Prostate gland (tissue), 2 donors: Measurements from ENCODE around the gene SEPTIN5. TPM values are rescaled to one million over a fixed set of nuclear protein-coding genes. Genes with fewer than 3 reads are reported as not detected.

Experiments
- DNase-seq: peaks from one replicate; pipeline ENCODE4 v3.0.0-alpha.2; 2019; ENCODE audit warnings: low spot score
- H3K27ac ChIP-seq, 2 donors: fragments of 200-600 bp; sonication (generic); 2 replicates each; pipeline ENCODE4 v1.5.1; 2017 to 2019
- H3K27me3 ChIP-seq: fragments of 200-600 bp; sonication (generic); replicated peaks from 2 replicates; pipeline ENCODE4 v1.5.1; 2019; ENCODE audit not compliant: insufficient read depth
- H3K36me3 ChIP-seq, 2 donors: fragments of 200-600 bp; sonication (generic); 1 replicate in 1 of 2; 2 replicates in 1 of 2; pipeline versions ENCODE4 v1.5.1 to v1.8.1; 2017 to 2019
- H3K4me1 ChIP-seq: fragments of 200-600 bp; sonication (generic); replicated peaks from 2 replicates; pipeline ENCODE4 v1.5.1; 2019
- H3K4me3 ChIP-seq, 2 donors: fragments of 200-600 bp; sonication (generic); 2 replicates each; pipeline ENCODE4 v1.5.1; 2017 to 2019
- H3K9me3 ChIP-seq: fragments of 200-600 bp; sonication (generic); 2 replicates; pipeline ENCODE4 v1.5.1; 2017
- CTCF ChIP-seq, 4 experiments: fragments of 200-600 bp in 2 of 4; fragments of 450-650 bp in 2 of 4; sonication (generic) in 2 of 4; IDR thresholded peaks; 1 replicate in 3 of 4; 2 replicates in 1 of 4; pipeline ENCODE4 v1.5.1; 2016 to 2019; ENCODE audit warnings: antibody characterized with exemption in 4 of 4, mild to moderate bottlenecking in 2 of 4, moderate library complexity in 2 of 4
- POLR2A ChIP-seq: fragments of 450-650 bp; IDR thresholded peaks from one replicate; pipeline ENCODE4 v1.6.1; 2016; ENCODE audit warnings: antibody characterized with exemption, mild to moderate bottlenecking
- POLR2AphosphoS5 ChIP-seq: sonication (generic); formaldehyde crosslinking; IDR thresholded peaks from one replicate; pipeline ENCODE4 v1.6.1; 2017; ENCODE audit warnings: antibody characterized with exemption
- WGBS: methylation state at CpG from one replicate; pipeline ENCODE4 v1.1.5; 2018; 5-methylcytosine and 5-hydroxymethylcytosine counted together
- intact Hi-C: fragments of 100-400 bp; cut with DNase I; formaldehyde crosslinking; loops from one replicate; pipeline ENCODE4 v1.14.2; 2022
- total RNA-seq, 2 donors: library from RNA; depleted of rRNA; stranded (reverse); fragments of >200 nt; gene quantifications; one replicate each; pipeline ENCODE4 v1.1.0, GENCODE V29; 2016

Gene SEPTIN5
- total RNA-seq, 2 donors from 2014 or later: 17.1 to 96.2 TPM

GRCh38 chr22:19763458-19764298 is 49.4 kb downstream of the SEPTIN5 start:
- no peaks in the 10 kb centered on the region for H3K27me3 ChIP-seq
- H3K4me1 ChIP-seq: no peaks in the 10 kb centered on the region
- WGBS: 83% methylated on average over 36 of the region's 39 CpGs

GRCh38 chr22:19764299-19764593 is 49.9 kb downstream of the SEPTIN5 start:
- H3K27me3 ChIP-seq: no peaks in the 10 kb centered on the region

More at GRCh38 chr22:19763458-19764298, 49.4 kb downstream of the SEPTIN5 start:
- no peak for DNase-seq
- TF ChIP-seq CTCF (IDR thresholded peaks at IDR 0.05) (no peak), POLR2AphosphoS5 (no peak), POLR2A (no peak)
- Histone ChIP-seq H3K9me3 (no peaks in the 10 kb centered on the region), H3K36me3 (no peaks in the 10 kb centered on the region), H3K4me3 (no peak overlapping the region), H3K27ac (no peak overlapping the region)
- intact Hi-C loops: no loop called here

GRCh38 chr22:19764636-19765476 is 50.6 kb downstream of the SEPTIN5 start:
- Histone ChIP-seq H3K36me3 (no peaks in the 10 kb centered on the region), H3K27me3 (no peaks in the 10 kb centered on the region), H3K4me1 (no peaks in the 10 kb centered on the region), H3K27ac (no peak overlapping the region), H3K4me3 (no peak overlapping the region), H3K9me3 (no peaks in the 10 kb centered on the region)
- no peak for DNase-seq
- intact Hi-C loops: no loop called here
- 76% methylated on average over 25 of the region's 25 CpGs for WGBS
- TF ChIP-seq CTCF (IDR thresholded peaks at IDR 0.05) (no peak), POLR2AphosphoS5 (no peak), POLR2A (no peak)

More at GRCh38 chr22:19764299-19764593, 49.9 kb downstream of the SEPTIN5 start:
- DNase-seq: no peak
- intact Hi-C loops: no loop called here
- TF ChIP-seq POLR2A (no peak), CTCF (IDR thresholded peaks at IDR 0.05) (no peak), POLR2AphosphoS5 (no peak)
- no peak overlapping the region for H3K27ac ChIP-seq
- H3K36me3 ChIP-seq: no peaks in the 10 kb centered on the region
- 81% methylated on average over 17 of the region's 17 CpGs for WGBS
- no peaks in the 10 kb centered on the region for H3K4me1 ChIP-seq
- no peaks in the 10 kb centered on the region for H3K9me3 ChIP-seq
- no peak overlapping the region for H3K4me3 ChIP-seq

- H3K27ac ChIP-seq: no peak overlapping the region
- no peak for DNase-seq
- WGBS: 21% methylated on average over 21 of the region's 83 CpGs
Observed at GRCh38 chr22:19765477-19766239, 51.4 kb downstream of the SEPTIN5 start.

More at GRCh38 chr22:19765477-19766239, 51.4 kb downstream of the SEPTIN5 start:
- Histone ChIP-seq H3K4me1 (no peaks in the 10 kb centered on the region), H3K36me3 (no peaks in the 10 kb centered on the region), H3K9me3 (no peaks in the 10 kb centered on the region), H3K27me3 (no peaks in the 10 kb centered on the region), H3K4me3 (peak overlapping the region; percentile 17 to 21)
- TF ChIP-seq POLR2AphosphoS5 (no peak), CTCF (IDR thresholded peaks at IDR 0.05) (peak in 1 of 4 experiments; percentile 7)
- intact Hi-C loops: no loop called here
